HG03565 (cell line): ENCODE results near the gene RBL1.
A peak's percentile ranks its signal among the peaks of the same experiment; 100 is the strongest.
"Not testable (repeated sequence)": the region's sequence is repeated elsewhere in the genome, so short reads cannot be mapped to it uniquely, and the experiment has no call there.

ENCODE experiments used
- ATAC-seq: cut with Tn5 transposase; IDR thresholded peaks from one replicate; pipeline ENCODE4 v1.9.1; 2021; ENCODE audit warnings: mild to moderate bottlenecking, moderate library complexity; ENCODE audit not compliant: unreplicated experiment

RBL1 gene, protein sequence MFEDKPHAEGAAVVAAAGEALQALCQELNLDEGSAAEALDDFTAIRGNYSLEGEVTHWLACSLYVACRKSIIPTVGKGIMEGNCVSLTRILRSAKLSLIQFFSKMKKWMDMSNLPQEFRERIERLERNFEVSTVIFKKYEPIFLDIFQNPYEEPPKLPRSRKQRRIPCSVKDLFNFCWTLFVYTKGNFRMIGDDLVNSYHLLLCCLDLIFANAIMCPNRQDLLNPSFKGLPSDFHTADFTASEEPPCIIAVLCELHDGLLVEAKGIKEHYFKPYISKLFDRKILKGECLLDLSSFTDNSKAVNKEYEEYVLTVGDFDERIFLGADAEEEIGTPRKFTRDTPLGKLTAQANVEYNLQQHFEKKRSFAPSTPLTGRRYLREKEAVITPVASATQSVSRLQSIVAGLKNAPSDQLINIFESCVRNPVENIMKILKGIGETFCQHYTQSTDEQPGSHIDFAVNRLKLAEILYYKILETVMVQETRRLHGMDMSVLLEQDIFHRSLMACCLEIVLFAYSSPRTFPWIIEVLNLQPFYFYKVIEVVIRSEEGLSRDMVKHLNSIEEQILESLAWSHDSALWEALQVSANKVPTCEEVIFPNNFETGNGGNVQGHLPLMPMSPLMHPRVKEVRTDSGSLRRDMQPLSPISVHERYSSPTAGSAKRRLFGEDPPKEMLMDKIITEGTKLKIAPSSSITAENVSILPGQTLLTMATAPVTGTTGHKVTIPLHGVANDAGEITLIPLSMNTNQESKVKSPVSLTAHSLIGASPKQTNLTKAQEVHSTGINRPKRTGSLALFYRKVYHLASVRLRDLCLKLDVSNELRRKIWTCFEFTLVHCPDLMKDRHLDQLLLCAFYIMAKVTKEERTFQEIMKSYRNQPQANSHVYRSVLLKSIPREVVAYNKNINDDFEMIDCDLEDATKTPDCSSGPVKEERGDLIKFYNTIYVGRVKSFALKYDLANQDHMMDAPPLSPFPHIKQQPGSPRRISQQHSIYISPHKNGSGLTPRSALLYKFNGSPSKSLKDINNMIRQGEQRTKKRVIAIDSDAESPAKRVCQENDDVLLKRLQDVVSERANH

DNA sequence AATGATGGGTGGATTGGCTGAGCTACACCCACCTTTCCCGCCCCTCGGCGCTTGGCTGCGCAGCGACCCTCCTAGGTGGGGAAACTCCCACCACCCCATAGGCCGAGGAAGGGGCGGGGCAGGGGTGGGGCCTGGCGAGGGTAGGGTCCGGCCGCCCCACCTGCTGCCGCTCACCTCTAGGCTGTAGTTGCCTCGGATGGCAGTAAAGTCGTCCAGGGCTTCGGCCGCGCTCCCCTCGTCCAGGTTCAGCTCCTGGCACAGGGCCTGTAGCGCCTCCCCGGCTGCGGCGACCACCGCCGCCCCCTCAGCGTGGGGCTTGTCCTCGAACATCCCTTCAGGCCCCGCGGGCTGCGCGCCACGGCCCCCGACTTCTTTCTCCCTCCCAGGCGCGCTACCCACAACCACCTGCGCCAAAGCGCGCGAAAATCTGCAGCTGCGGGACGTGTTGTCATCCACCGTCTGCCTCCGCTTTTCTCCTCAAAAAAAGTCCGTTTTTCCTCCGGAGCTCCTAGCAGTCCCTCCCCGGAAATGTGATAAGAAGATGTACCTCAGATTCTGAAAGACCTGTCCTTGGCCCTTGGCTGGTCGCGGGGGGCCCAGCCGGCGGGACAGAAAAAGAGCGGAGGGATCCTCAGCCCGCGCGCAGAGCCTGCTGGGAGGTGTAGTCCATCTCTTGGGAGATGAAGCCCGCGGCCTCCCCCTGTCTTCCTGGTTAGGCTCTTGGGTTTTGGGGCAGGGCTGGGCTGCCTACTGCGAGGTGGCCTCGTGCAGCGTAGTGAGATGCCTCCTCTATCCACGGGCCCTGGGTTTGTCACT lies at the start of gene RBL1:
Gene RBL1, minus strand, starts transcription at position 399 of the 816 bp plus-strand sequence. Its CDS starts 69 bp downstream, at position 330.
- ATAC-seq: peak; percentile 46

DNA sequence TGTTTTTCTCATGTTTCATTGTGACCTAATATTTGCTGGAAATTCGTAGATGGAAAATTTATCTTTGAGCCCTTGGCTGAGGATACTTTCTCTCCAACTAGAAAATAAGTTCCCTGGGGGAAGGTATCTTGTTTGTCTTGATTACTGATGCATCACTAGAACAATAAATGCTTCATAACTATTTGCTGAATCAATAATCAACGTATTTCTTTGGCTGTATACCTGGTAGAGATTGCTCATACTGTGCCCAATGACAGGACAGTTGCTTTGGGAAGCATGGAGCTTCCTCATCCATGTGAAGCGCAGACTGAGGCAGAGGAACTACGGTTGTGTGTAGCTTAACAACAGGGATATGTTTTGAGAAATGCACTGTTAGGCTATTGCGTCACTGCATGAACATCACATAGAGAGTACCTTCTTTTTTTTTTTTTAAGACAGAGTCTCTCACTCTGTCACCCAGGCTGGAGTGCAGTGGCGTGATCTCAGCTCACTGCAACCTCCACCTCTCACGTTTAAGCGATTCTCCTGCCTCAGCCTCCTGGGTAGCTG lies 49.1 kb upstream of the RBL1 start:
- ATAC-seq: no peak

DNA sequence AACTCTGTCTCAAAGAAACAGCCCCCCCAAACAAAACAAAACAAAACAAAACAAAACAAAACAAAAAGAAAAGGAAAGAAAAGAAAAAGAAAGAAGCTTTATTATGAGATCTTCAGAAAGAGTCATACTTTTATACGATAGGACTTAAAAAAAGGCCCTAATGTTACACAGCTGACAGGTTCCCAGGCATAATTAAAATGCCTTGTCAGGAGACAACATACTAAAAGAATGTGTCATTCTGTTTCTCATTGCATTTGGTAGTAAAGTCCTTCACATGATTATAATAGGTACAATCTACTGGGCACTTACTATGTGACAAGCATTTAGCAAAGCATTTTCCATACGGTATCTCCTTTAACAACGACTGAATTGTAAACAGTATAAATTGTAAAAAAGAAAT lies 46.9 kb upstream of the RBL1 start:
- no peak for ATAC-seq

DNA sequence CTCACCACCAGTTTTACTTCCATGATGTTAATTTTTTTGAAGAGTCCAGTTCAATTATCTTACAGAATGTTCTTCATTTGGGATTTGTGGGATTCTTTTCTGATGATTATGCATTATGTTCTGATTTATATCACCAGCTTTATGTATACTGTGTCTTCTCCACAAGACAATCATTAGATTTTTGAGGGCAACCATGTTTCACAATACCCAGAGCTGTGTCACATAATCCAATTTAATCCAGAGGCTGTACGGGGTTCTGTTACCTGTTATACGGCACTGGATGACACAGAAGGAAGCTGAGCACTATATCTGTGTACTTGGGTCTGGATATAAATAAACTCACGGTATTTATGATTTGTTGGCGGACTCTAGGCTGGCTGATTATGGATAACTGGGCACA lies 41.8 kb upstream of the RBL1 start:
- no peak for ATAC-seq

DNA sequence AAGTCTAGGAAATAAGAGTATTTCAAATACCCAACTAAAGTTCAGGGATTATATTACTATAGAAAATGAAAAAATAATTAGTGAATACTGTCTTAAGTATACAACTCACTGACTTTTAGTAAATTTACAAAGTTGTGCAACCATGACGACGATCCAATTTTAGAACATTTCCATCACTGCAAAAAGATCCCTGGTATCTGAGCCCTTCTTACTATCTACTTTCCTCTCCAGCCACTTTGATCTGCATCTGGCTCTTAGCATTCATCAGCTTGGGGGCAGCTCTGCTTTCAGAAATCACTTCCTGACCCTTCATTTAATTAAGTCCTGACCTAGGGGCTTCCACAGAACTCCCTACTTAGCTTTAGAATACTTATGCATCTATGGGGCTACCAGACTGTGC lies 38.2 kb upstream of the RBL1 start:
- ATAC-seq: no peak

DNA sequence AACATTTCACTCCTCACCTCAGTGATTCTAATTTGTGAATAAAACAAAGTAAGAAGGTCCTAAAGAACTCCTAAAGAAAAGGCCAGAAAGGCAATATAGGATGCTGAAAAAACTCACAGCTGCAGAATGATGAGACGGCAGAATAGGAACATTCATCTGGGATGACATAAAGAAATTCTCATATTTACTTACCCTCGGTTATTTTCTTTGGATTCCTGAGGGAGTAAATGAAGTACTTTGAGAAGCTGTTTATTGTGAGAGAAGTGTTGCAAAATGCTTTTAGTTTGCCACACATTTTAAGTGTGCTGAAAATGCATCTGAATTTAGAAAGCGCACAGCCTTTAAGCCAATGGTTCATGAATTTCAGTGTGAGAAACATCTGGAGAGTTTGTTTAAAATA lies 35.7 kb upstream of the RBL1 start:
- no peak for ATAC-seq

DNA sequence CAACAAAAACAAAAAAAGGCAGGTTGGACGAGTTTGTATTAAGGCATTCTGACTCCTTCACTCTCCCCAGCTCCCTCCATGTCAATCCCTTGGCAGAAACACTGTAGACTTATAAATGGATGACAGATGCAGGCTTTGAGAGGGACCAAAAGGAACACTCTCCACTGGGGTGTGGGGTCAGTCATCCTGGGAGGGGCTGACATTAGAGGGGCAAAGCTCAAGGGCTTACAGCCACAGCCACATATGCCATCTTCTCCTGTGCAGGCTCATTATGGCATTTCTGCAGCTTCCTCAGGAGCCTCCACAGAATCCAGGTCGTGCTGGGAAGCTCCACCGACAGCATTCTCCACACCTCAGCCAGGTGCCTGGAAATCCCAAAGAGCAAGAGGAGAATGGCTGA lies 33.0 kb upstream of the RBL1 start:
- ATAC-seq: no peak

DNA sequence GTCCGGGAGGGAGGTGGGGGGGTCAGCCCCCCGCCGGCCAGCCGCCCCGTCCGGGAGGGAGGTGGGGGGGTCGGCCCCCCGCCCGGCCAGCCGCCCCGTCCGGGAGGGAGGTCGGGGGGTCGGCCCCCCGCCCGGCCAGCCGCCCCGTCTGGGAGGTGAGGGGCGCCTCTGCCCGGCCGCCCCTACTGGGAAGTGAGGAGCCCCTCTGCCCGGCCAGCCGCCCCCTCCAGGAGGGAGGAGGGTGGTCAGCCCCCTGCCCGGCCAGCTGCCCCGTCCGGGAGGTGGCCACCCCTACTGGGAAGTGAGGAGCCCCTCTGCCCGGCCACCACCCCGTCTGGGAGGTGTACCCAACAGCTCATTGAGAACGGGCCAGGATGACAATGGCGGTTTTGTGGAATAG lies 30.5 kb upstream of the RBL1 start:
- not testable (repeated sequence) for ATAC-seq

DNA sequence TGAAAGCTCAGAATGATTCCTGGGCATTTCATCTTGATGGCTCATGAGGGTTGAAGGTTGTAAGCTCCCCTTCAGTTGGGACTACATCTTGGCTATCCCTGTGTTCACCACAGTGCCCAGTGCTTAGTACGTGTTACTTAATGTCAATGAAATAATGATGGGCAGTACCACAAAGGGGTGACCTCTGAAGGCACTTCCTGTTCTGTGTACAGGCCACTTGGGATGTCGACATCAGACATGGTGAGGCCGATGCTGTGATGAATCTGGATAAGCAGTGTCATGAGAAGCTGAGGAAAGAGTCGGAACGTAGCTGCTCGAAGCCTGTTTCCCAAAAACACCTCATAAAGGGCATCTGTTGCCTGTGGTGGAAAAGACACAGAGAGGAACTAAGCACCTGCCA lies 27.6 kb upstream of the RBL1 start:
- ATAC-seq: no peak

DNA sequence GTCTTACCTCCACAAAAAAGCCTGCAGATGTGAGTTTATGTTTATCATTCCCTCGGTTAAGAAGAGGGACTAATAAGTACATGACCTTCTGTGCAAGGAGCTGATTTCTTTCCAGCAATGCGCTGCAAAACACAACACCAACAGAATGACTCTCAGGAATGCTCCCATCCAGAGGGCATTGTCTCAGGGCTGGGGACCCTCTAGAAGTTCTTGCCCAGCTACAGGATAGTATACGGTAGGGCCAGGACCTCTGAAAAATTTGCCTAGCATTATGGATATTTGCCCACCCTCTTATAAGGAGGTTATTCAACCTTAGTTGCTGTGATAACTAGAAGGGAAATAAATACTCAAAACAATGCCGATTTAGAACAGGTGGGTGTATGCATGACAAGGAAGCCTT lies 24.7 kb upstream of the RBL1 start:
- ATAC-seq: no peak

DNA sequence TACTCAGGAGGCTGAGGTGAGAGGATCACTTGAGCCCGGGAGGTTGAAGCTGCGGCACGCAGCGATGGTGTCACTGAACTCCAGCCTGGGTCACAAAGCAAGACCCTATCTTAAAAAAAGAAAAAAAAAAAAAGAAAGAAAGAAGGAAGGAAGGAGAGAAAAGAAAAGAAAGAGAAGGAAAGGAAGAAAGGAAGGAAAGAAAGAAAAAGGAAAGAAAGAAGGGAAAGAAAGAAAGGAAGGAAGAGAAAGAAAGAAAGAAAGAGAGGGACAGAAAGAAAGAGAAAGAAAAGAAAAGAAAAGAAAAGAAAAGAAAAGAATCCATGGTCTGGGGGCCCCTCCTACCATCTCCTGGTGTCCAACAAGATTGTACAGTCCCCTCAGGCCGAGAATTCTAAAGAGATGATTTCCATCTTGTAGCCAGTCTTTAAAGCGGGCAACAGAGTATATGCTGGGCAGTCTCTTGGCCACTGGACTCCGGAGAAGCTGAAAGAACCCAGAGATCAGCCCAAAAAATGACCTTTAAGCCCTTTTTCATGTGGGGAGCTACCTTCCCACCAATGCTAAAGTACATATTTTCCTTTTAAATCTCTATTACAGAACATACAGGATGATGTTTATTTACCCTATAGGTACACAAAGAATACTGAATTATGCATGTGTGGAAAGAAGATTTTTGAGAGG lies 23.7 kb upstream of the RBL1 start:
- ATAC-seq: no peak

DNA sequence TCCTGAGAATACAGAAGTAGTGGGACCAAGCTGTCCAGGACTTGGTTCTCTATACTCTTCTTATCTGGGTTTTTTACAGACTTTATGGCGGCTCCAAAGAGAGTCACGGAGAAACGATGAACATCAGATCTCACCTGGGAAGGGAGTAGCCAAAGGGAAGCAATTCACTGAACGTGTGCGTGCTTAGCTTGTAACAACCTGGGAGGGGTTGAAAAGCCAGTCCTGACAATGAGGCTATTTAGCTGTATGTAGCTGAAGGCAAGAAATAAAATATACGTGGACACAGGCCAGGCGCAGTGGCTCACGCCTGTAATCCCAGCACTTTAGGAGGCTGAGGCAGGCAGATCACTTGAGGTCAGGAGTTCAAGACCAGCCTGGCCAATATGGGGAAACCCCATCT lies 18.2 kb upstream of the RBL1 start:
- ATAC-seq: no peak

DNA sequence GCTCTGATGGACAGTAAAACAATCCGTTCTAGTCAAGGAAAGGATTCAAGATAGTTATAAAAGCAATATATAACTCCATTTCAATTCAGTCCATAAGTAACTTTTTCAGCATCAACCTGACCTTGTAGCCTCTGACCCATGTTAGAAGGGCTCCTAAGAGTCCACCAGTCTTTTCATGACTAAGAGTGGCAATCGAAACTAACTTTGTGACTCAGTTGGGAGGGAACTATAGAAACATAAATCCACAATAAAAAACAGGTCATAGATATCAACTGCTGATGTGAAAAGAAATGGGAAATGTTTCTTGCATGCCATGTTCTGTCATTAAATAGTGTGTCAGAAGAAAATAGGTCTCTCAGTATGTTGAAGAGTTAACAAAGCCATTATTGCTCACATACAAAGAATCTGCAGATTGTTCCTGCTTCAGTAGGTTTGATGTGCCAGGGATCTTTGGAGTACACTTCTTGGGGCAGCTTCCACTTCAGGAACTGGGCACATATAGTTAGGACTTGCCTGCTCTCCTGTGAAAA lies 16.2 kb upstream of the RBL1 start:
- ATAC-seq: no peak

DNA sequence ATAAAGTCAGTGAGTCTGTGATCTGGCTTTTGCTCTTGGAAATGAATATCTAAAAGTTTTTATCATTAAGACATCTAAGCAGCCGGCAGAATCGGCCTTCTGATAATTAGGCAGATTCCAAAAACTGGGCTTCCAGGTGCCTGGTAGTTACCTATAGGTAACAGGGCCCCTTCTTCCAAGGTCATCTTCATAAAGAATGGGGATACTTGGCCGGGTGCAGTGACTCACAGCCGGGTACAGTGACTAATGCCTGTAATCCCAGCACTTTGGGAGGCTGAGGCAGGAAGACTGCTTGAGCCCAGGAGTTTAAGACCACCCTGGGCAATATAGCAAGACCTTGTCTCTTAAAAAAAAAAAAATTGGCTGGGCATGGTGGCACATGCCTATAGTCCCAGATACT lies 12.9 kb upstream of the RBL1 start:
- no peak for ATAC-seq

DNA sequence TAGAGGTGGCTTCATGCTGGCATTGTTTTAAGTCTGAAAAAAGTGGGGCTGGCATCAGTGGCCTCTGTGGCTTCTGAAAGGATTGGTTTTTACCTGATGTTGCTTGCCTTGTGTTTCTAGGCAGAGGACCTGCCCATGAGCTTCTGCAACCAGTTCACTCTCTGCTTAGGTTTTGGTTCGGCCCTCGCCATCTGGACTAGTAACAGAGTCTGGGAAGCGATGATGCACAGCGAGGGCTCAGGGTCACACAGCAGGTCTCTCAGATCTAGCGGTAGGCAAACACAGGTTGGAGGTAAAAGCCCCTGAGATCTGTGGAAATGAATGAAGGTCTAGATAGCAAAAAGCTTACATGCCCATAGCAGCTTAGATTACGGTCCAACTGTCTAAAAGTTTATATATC lies 6.8 kb upstream of the RBL1 start:
- no peak for ATAC-seq

DNA sequence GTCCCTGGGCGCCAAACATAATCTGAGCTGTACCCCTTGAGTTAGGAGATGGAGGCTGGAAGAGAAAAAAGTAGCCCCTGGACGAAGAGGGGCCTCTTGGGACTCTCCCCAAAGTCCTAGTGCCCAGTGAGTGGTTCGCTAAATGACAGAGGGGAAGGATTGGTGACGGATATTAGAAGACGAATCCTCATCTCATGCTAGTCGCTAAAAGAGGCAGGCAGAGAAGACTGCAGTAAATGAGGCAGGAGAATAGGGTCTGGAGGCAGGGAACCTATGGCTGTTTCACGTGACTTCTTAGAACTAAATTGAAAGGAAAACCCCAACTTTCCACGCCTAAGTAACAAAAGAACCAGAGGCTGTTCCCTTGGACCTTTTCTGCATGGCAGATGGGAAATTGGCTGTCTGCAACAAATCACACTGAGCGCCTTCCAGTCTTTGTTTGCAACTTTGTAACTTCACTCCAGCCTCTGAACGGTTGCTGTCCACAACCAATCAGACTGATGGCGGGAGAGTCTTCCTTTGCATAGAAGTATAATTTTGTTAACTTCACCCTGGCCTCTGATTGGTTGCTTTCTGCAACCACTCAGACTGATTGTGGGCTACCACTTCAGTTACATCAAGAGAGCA lies 731 bp upstream of the RBL1 start:
- no peak for ATAC-seq

DNA sequence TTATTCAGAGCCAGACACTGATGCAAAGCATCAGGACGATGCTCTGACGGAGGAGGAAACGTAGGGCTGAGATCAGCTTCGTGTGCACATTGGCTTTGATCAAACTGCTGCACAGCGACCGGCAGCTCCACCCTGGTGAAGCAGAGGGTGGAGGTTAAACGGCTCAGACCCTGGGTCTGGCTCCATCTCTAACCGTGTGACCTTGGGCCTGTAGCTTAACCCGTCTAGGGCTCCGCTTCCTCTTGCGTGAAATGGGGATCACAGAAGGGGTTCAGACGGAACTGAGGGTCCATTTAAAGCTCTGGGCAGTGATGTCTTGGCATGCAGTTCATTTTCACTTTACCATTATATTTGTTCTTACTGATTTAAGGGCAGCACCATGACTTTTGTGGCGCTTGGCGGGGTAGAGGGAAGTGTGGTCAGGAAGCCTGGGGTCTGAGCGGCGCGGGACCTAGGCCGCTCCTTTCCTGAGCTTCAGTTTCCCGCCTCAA lies 644 bp downstream of the RBL1 start:
- peak; percentile 19 for ATAC-seq

DNA sequence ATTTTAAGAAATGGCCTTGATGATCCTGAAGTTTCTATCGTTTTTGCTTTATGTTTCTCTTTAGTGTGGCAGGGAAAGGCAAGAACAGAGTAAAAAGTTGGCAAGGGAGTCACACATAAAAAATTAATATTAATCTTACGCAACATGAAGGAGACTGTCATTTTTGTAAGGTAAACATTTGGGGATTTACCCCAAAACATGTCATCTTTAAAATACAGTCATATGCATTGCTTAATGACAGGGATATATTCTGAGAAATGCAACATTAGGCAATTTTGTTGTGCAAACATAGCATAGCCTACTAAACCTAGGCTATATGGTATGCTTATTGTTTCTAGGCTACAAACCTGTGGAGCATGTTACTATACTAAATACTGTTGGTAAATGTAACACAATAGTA lies 5.4 kb downstream of the RBL1 start:
- ATAC-seq: no peak

DNA sequence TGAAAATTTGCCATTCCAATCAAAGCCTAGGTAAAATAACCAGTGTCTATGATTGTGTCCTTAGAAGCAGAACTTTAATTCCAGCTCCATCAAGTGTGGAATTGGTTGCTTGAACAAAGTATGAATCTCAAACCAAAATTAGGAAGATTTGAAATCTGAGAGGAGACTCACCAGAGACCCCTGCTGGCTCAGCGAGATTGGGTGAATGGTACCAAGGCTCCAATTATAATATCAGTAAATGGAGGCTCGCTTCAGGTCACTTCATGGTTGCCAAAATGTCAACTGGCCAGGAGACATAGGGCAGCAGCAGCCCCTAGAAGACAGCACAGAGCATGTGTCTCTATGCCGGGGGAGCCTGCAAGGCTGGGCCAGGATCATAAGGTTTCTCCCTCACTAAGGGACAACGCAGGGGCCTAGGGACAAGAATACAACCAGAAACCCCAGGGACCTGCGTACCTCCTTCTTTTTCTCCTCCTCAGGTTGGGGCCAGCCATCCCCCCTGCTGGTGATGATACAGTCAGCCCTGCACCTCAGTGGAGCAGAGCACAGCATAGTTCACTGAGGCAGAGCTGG lies 14.0 kb downstream of the RBL1 start:
- ATAC-seq: no peak
